Duodenal mucosa (tissue), 2 donors: ENCODE measurements around the gene C11orf91.

Experiments used
- H3K27ac ChIP-seq: one replicate; pipeline ENCODE4 v1.7.0; 2013; ENCODE audit warnings: low read depth, low read length
- H3K27me3 ChIP-seq, 2 donors: one replicate each; pipeline ENCODE4 v1.7.0; 2013; ENCODE audit warnings: low read length in 2 of 2, control low read depth in 1 of 2; ENCODE audit not compliant: insufficient read depth in 2 of 2, control insufficient read depth in 1 of 2
- H3K36me3 ChIP-seq, 2 donors: one replicate each; pipeline ENCODE4 v1.7.0; 2013; ENCODE audit warnings: low read length in 2 of 2, control low read depth in 1 of 2; ENCODE audit not compliant: insufficient read depth in 2 of 2, control insufficient read depth in 1 of 2
- H3K4me1 ChIP-seq, 2 donors: one replicate each; pipeline ENCODE4 v1.7.0; 2013; ENCODE audit warnings: low read length in 2 of 2, control low read depth in 1 of 2; ENCODE audit not compliant: insufficient read depth in 2 of 2, control insufficient read depth in 1 of 2
- H3K4me3 ChIP-seq, 2 donors: one replicate each; pipeline ENCODE4 v1.7.0; 2013; ENCODE audit warnings: low read length in 2 of 2, low read depth in 1 of 2
- H3K9ac ChIP-seq, 2 donors: one replicate each; pipeline ENCODE4 v1.7.0; 2013; ENCODE audit warnings: low read length in 2 of 2, low read depth in 1 of 2
- H3K9me3 ChIP-seq, 2 donors: one replicate each; pipeline ENCODE4 v1.7.0; 2013; ENCODE audit warnings: low read length in 2 of 2, control low read depth in 1 of 2; ENCODE audit not compliant: control insufficient read depth in 1 of 2

Gene C11orf91

GRCh38 chr11:33691066-33691864, 9.4 kb downstream of the C11orf91 start:
- Histone ChIP-seq H3K36me3 (no peaks in the 10 kb centered on the region), H3K27me3 (no peaks in the 10 kb centered on the region), H3K4me1 (peaks cover 8 to 29% of the 10 kb centered on the region in 2 donors), H3K9me3 (peaks cover 3 to 5% of the 10 kb centered on the region in 2 donors), H3K27ac (peak overlapping the region; percentile 65), H3K9ac (peak overlapping the region in 1 of 2 donors; percentile 2), H3K4me3 (no peak overlapping the region)

- no peaks in the 10 kb centered on the region for H3K27me3 ChIP-seq
These were observed 10.1 kb downstream of the C11orf91 start for GRCh38 chr11:33690290-33691065.

GRCh38 chr11:33689501-33689900, 11.1 kb downstream of the C11orf91 start:
- peaks cover 8 to 29% of the 10 kb centered on the region in 2 donors for H3K4me1 ChIP-seq
- H3K27ac ChIP-seq: no peak overlapping the region
- peaks cover 3 to 5% of the 10 kb centered on the region in 2 donors for H3K9me3 ChIP-seq
- H3K36me3 ChIP-seq: no peaks in the 10 kb centered on the region
- no peak overlapping the region for H3K4me3 ChIP-seq
- H3K27me3 ChIP-seq: no peaks in the 10 kb centered on the region
- no peak overlapping the region for H3K9ac ChIP-seq

More at GRCh38 chr11:33690290-33691065, 10.1 kb downstream of the C11orf91 start:
- Histone ChIP-seq H3K27ac (peak overlapping the region; percentile 65), H3K36me3 (no peaks in the 10 kb centered on the region), H3K9me3 (peaks cover 3 to 5% of the 10 kb centered on the region in 2 donors), H3K9ac (no peak overlapping the region), H3K4me1 (peaks cover 8 to 29% of the 10 kb centered on the region in 2 donors), H3K4me3 (no peak overlapping the region)

GRCh38 chr11:33689085-33689484, 11.5 kb downstream of the C11orf91 start:
- Histone ChIP-seq H3K4me3 (no peak overlapping the region), H3K36me3 (no peaks in the 10 kb centered on the region), H3K27me3 (no peaks in the 10 kb centered on the region), H3K9me3 (peaks cover 3 to 5% of the 10 kb centered on the region in 2 donors), H3K4me1 (peaks cover 8 to 29% of the 10 kb centered on the region in 2 donors), H3K9ac (no peak overlapping the region), H3K27ac (no peak overlapping the region)

- H3K9me3 ChIP-seq: peaks cover 3 to 5% of the 10 kb centered on the region in 2 donors
- peaks cover 8 to 28% of the 10 kb centered on the region in 2 donors for H3K4me1 ChIP-seq
- no peak overlapping the region for H3K27ac ChIP-seq
These were observed 12.7 kb downstream of the C11orf91 start for GRCh38 chr11:33687733-33688479.

GRCh38 chr11:33685082-33685481, 15.5 kb downstream of the C11orf91 start:
- Histone ChIP-seq H3K4me1 (peaks cover 0 to 1% of the 10 kb centered on the region in 2 donors), H3K4me3 (no peak overlapping the region), H3K27me3 (peaks cover 0 to 3% of the 10 kb centered on the region in 2 donors), H3K27ac (no peak overlapping the region), H3K9me3 (peaks cover 3 to 5% of the 10 kb centered on the region in 2 donors), H3K9ac (no peak overlapping the region), H3K36me3 (no peaks in the 10 kb centered on the region)

More at GRCh38 chr11:33687733-33688479, 12.7 kb downstream of the C11orf91 start:
- Histone ChIP-seq H3K36me3 (no peaks in the 10 kb centered on the region), H3K9ac (no peak overlapping the region), H3K27me3 (peaks cover 0 to 3% of the 10 kb centered on the region in 2 donors), H3K4me3 (no peak overlapping the region)

- H3K27ac ChIP-seq: no peak overlapping the region
- no peaks in the 10 kb centered on the region for H3K4me1 ChIP-seq
- H3K36me3 ChIP-seq: no peaks in the 10 kb centered on the region
- no peak overlapping the region for H3K4me3 ChIP-seq
- H3K9ac ChIP-seq: no peak overlapping the region
- peaks cover 0 to 3% of the 10 kb centered on the region in 2 donors for H3K27me3 ChIP-seq
- H3K9me3 ChIP-seq: peaks cover 3 to 5% of the 10 kb centered on the region in 2 donors
These were observed 16.5 kb downstream of the C11orf91 start for GRCh38 chr11:33684003-33684706.

GRCh38 chr11:33682446-33682845, 18.2 kb downstream of the C11orf91 start:
- Histone ChIP-seq H3K4me1 (no peaks in the 10 kb centered on the region), H3K27ac (no peak overlapping the region), H3K9me3 (peaks cover 2% of the 10 kb centered on the region in 2 donors), H3K27me3 (peaks cover 0 to 3% of the 10 kb centered on the region in 2 donors), H3K9ac (no peak overlapping the region), H3K4me3 (no peak overlapping the region), H3K36me3 (no peaks in the 10 kb centered on the region)

- Histone ChIP-seq H3K27ac (no peak overlapping the region), H3K27me3 (peaks cover 0 to 3% of the 10 kb centered on the region in 2 donors), H3K36me3 (no peaks in the 10 kb centered on the region), H3K9ac (no peak overlapping the region), H3K4me1 (no peaks in the 10 kb centered on the region), H3K4me3 (no peak overlapping the region), H3K9me3 (no peaks in the 10 kb centered on the region)
These were observed 18.6 kb downstream of the C11orf91 start for GRCh38 chr11:33682019-33682418.
